K562 (cell line): ENCODE results near the gene SYS1. TPM values are rescaled to one million over a fixed set of nuclear protein-coding genes. Genes with fewer than 3 reads are reported as not detected.
A peak's percentile ranks its signal among the peaks of the same experiment; 100 is the strongest.

Source experiments
- EGR1 ChIP-seq: fragments of 450-650 bp; conservative IDR thresholded peaks from 2 replicates; pipeline ENCODE4 v1.6.1; 2017; ENCODE audit warnings: mild to moderate bottlenecking
- KDM5B ChIP-seq: fragments of 200-600 bp; sonication (generic); IDR thresholded peaks from 2 replicates; pipeline ENCODE4 v1.6.1; 2012; ENCODE audit warnings: low read depth, mild to moderate bottlenecking, moderate library complexity, low read length, control low read depth, inconsistent platforms; ENCODE audit not compliant: insufficient replicate concordance
- NR3C1 ChIP-seq: sonication (generic); formaldehyde crosslinking; IDR thresholded peaks from 2 replicates; pipeline ENCODE4 v1.8.1; 2022; ENCODE audit warnings: missing genetic modification reagents
- POLR2B ChIP-seq: fragments of 450-650 bp; IDR thresholded peaks from 2 replicates; pipeline ENCODE4 v1.6.1; 2018; ENCODE audit warnings: low read depth; ENCODE audit not compliant: partially characterized antibody
- SAFB2 ChIP-seq: fragments of 200-400 bp; formaldehyde crosslinking; IDR thresholded peaks from 2 replicates; pipeline ENCODE4 v1.6.1; 2018; ENCODE audit warnings: borderline replicate concordance, low read length, low read depth, moderate library complexity; ENCODE audit not compliant: severe bottlenecking
- SRSF7 ChIP-seq: fragments of 200-400 bp; formaldehyde crosslinking; optimal IDR thresholded peaks from 2 replicates; pipeline ENCODE3; 2017; ENCODE audit warnings: mild to moderate bottlenecking, low read depth, low read length
- ZFX ChIP-seq: sonication (generic); formaldehyde crosslinking; IDR thresholded peaks from 2 replicates; pipeline ENCODE4 v1.8.0; 2022; ENCODE audit warnings: mild to moderate bottlenecking, missing genetic modification reagents, moderate library complexity
- ZNF224 ChIP-seq: sonication (generic); formaldehyde crosslinking; IDR thresholded peaks from 2 replicates; pipeline ENCODE4 v1.8.0; 2022; ENCODE audit warnings: mild to moderate bottlenecking, missing genetic modification reagents
- polyA plus RNA-seq, 8 experiments: library from polyadenylated mRNA; depleted of rRNA in 4 of 8; stranded (reverse) in 5 of 8; unstranded in 3 of 8; fragments of >200 nt; fragmentation: Nextera tagmentation in 2 of 8; fragmentation: Illumina TruSeq in 1 of 8; extraction: Ambion mirVana in 2 of 8; extraction: Trizol in 1 of 8; gene quantifications; 2 replicates each; pipeline versions ENCODE4 v1.2.1 to v1.2.3, GENCODE V29; 2011 to 2014; ENCODE audit warnings: inconsistent platforms in 1 of 8, missing spikeins in 1 of 8
- total RNA-seq, 7 experiments: library from RNA; depleted of rRNA in 6 of 7; stranded (reverse); fragments of >200 nt in 6 of 7; fragmentation: Illumina TruSeq in 2 of 7; extraction: Trizol in 2 of 7; gene quantifications; 2 replicates each; pipeline versions ENCODE4 v1.2.1 to v1.2.3, GENCODE V29; 2011 to 2021; ENCODE audit warnings: low replicate concordance in 1 of 7
- TF ChIP-seq, protein P1 (sequence below): fragments of 450-650 bp; IDR thresholded peaks from 2 replicates; pipeline ENCODE4 v1.7.1; 2018; ENCODE audit warnings: mild to moderate bottlenecking, low read depth; ENCODE audit not compliant: partially characterized antibody
- TF ChIP-seq, protein P2 (sequence below): fragments of 450-650 bp; formaldehyde crosslinking; IDR thresholded peaks from 2 replicates; pipeline ENCODE4 v1.4.0; 2020; ENCODE audit warnings: mild to moderate bottlenecking, moderate library complexity
- TF ChIP-seq, protein P3 (sequence below), 2 experiments: fragments of 450-650 bp; IDR thresholded peaks; 2 replicates each; pipeline ENCODE4 v1.6.1; 2018; ENCODE audit warnings: mild to moderate bottlenecking in 2 of 2, low read depth in 1 of 2; ENCODE audit not compliant: partially characterized antibody in 2 of 2
- TF ChIP-seq, protein P4 (sequence below): IDR thresholded peaks from 2 replicates; pipeline ENCODE4 v1.6.1; 2016; ENCODE audit warnings: missing genetic modification characterization, missing compliant biosample characterization
- TF ChIP-seq, protein P5 (sequence below), 2 experiments: IDR thresholded peaks; 2 replicates each; pipeline ENCODE4 v1.6.1; 2012; ENCODE audit warnings: improper control_type of control experiment in 2 of 2, low read depth in 2 of 2, low read length in 2 of 2, borderline replicate concordance in 1 of 2

SYS1 gene
- total and polyA plus RNA-seq, 9 of the 15 experiments (the other 6 are each of a cell fraction or from before 2014, with no cell fraction given) = 11.1 to 25.2 (median 17.5) TPM

DNA sequence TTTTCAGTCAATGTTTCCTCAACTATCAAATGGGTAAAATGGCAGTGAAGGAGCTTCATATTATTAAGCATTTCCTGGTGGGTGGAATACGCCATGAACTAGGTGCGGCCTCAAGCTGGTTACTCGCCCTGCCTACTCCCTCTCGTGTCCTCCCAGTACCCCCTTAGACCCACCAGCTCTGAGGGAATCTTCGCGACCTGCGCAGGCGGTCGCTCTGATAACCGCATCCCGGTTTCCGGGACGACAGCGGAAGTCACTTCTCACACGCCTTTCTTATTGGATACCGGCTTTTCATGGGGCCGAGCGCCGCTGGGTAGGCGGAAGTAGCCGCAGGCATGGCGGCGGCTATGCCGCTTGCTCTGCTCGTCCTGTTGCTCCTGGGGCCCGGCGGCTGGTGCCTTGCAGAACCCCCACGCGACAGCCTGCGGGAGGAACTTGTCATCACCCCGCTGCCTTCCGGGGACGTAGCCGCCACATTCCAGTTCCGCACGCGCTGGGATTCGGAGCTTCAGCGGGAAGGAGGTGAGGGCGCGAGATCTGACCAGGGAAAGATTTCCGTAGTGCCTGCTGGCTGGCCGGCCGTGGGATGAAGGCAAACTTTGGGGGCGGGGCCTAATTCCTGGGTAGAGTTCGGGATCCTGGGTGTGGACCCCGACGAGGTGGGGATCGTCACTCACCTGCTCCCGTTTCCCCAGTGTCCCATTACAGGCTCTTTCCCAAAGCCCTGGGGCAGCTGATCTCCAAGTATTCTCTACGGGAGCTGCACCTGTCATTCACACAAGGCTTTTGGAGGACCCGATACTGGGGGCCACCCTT is 53.1 kb downstream of the SYS1 start, which contains the start of gene PIGT (continued):
- TF ChIP-seq, protein P1, sequence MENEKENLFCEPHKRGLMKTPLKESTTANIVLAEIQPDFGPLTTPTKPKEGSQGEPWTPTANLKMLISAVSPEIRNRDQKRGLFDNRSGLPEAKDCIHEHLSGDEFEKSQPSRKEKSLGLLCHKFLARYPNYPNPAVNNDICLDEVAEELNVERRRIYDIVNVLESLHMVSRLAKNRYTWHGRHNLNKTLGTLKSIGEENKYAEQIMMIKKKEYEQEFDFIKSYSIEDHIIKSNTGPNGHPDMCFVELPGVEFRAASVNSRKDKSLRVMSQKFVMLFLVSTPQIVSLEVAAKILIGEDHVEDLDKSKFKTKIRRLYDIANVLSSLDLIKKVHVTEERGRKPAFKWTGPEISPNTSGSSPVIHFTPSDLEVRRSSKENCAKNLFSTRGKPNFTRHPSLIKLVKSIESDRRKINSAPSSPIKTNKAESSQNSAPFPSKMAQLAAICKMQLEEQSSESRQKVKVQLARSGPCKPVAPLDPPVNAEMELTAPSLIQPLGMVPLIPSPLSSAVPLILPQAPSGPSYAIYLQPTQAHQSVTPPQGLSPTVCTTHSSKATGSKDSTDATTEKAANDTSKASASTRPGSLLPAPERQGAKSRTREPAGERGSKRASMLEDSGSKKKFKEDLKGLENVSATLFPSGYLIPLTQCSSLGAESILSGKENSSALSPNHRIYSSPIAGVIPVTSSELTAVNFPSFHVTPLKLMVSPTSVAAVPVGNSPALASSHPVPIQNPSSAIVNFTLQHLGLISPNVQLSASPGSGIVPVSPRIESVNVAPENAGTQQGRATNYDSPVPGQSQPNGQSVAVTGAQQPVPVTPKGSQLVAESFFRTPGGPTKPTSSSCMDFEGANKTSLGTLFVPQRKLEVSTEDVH = peak; percentile 93
- TF ChIP-seq, protein P2, sequence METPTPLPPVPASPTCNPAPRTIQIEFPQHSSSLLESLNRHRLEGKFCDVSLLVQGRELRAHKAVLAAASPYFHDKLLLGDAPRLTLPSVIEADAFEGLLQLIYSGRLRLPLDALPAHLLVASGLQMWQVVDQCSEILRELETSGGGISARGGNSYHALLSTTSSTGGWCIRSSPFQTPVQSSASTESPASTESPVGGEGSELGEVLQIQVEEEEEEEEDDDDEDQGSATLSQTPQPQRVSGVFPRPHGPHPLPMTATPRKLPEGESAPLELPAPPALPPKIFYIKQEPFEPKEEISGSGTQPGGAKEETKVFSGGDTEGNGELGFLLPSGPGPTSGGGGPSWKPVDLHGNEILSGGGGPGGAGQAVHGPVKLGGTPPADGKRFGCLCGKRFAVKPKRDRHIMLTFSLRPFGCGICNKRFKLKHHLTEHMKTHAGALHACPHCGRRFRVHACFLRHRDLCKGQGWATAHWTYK (CRISPR knock-in tag) = no peak
- TF ChIP-seq ZNF224 (CRISPR knock-in tag) = no peak
- TF ChIP-seq SRSF7 = no peak
- TF ChIP-seq, protein P3, sequence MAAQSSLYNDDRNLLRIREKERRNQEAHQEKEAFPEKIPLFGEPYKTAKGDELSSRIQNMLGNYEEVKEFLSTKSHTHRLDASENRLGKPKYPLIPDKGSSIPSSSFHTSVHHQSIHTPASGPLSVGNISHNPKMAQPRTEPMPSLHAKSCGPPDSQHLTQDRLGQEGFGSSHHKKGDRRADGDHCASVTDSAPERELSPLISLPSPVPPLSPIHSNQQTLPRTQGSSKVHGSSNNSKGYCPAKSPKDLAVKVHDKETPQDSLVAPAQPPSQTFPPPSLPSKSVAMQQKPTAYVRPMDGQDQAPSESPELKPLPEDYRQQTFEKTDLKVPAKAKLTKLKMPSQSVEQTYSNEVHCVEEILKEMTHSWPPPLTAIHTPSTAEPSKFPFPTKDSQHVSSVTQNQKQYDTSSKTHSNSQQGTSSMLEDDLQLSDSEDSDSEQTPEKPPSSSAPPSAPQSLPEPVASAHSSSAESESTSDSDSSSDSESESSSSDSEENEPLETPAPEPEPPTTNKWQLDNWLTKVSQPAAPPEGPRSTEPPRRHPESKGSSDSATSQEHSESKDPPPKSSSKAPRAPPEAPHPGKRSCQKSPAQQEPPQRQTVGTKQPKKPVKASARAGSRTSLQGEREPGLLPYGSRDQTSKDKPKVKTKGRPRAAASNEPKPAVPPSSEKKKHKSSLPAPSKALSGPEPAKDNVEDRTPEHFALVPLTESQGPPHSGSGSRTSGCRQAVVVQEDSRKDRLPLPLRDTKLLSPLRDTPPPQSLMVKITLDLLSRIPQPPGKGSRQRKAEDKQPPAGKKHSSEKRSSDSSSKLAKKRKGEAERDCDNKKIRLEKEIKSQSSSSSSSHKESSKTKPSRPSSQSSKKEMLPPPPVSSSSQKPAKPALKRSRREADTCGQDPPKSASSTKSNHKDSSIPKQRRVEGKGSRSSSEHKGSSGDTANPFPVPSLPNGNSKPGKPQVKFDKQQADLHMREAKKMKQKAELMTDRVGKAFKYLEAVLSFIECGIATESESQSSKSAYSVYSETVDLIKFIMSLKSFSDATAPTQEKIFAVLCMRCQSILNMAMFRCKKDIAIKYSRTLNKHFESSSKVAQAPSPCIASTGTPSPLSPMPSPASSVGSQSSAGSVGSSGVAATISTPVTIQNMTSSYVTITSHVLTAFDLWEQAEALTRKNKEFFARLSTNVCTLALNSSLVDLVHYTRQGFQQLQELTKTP (IDR thresholded peaks at IDR 0.05; ENCODE audit: low read depth in 1 of 2, partially characterized antibody in 2 of 2) = peak in 1 of 2 experiments; percentile 60
- TF ChIP-seq EGR1 = 0 out of 2 replicates have a peak, but pooled peaks have one; percentile 7
- TF ChIP-seq SAFB2 = no peak
- peak; percentile 95 for TF ChIP-seq KDM5B
- TF ChIP-seq POLR2B = peak; percentile 93
- TF ChIP-seq ZFX (CRISPR knock-in tag) = peak; percentile 69
- TF ChIP-seq, protein P4, sequence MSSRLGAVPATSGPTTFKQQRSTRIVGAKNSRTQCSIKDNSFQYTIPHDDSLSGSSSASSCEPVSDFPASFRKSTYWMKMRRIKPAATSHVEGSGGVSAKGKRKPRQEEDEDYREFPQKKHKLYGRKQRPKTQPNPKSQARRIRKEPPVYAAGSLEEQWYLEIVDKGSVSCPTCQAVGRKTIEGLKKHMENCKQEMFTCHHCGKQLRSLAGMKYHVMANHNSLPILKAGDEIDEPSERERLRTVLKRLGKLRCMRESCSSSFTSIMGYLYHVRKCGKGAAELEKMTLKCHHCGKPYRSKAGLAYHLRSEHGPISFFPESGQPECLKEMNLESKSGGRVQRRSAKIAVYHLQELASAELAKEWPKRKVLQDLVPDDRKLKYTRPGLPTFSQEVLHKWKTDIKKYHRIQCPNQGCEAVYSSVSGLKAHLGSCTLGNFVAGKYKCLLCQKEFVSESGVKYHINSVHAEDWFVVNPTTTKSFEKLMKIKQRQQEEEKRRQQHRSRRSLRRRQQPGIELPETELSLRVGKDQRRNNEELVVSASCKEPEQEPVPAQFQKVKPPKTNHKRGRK = no peak
- TF ChIP-seq, protein P5, sequence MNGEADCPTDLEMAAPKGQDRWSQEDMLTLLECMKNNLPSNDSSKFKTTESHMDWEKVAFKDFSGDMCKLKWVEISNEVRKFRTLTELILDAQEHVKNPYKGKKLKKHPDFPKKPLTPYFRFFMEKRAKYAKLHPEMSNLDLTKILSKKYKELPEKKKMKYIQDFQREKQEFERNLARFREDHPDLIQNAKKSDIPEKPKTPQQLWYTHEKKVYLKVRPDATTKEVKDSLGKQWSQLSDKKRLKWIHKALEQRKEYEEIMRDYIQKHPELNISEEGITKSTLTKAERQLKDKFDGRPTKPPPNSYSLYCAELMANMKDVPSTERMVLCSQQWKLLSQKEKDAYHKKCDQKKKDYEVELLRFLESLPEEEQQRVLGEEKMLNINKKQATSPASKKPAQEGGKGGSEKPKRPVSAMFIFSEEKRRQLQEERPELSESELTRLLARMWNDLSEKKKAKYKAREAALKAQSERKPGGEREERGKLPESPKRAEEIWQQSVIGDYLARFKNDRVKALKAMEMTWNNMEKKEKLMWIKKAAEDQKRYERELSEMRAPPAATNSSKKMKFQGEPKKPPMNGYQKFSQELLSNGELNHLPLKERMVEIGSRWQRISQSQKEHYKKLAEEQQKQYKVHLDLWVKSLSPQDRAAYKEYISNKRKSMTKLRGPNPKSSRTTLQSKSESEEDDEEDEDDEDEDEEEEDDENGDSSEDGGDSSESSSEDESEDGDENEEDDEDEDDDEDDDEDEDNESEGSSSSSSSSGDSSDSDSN (IDR thresholded peaks at IDR 0.05; ENCODE audit: borderline replicate concordance in 1 of 2, low read depth in 2 of 2, low read length in 2 of 2) = no peak
- no peak for TF ChIP-seq NR3C1 (CRISPR knock-in tag)
